WTC11 (cell line): ENCODE results near the gene ZNF488. TPM values are rescaled to one million over a fixed set of nuclear protein-coding genes. Genes with fewer than 3 reads are reported as not detected.

Source experiments
- ATAC-seq: fragments of 200-7000 bp; cut with Tn5 transposase; 2 replicates; pipeline ENCODE4 v1.10.0; 2021; ENCODE audit warnings: mild to moderate bottlenecking, moderate library complexity
- CTCF ChIA-PET: fragments of 300-600 bp; sonication (Branson Sonifier 250); formaldehyde crosslinking; loops from one replicate; lab custom pipeline; 2021; ENCODE audit warnings: antibody characterized with exemption; lab: Charles Lee
- POLR2A ChIA-PET: fragments of 350-600 bp; sonication (Branson Sonifier 250); formaldehyde crosslinking; loops from one replicate; lab custom pipeline; 2021; ENCODE audit warnings: antibody characterized with exemption; lab: Charles Lee
- DNase-seq: peaks from one replicate; pipeline ENCODE4 v3.0.0; 2021; ENCODE audit warnings: low spot score
- H3K27ac Mint-ChIP-seq: 2 replicates; pipeline ENCODE4 v1.8.0; 2021; ENCODE audit warnings: mixed read lengths
- H3K27me3 Mint-ChIP-seq: 2 replicates; pipeline ENCODE4 v1.8.0; 2021; ENCODE audit warnings: low read depth, mild to moderate bottlenecking, moderate library complexity, mixed read lengths
- H3K36me3 Mint-ChIP-seq: 2 replicates; pipeline ENCODE4 v1.8.0; 2021; ENCODE audit warnings: mixed read lengths
- H3K4me1 Mint-ChIP-seq: 2 replicates; pipeline ENCODE4 v1.8.0; 2022; ENCODE audit warnings: mixed read lengths
- H3K4me3 Mint-ChIP-seq: 2 replicates; pipeline ENCODE4 v1.8.0; 2021; ENCODE audit warnings: mild to moderate bottlenecking, moderate library complexity, mixed read lengths
- H3K9me3 Mint-ChIP-seq: 2 replicates; pipeline ENCODE4 v1.8.0; 2021; ENCODE audit warnings: mixed read lengths
- AR ChIP-seq: fragments of 250-450 bp; sonication (Bioruptor Pico); IDR thresholded peaks from 2 replicates; pipeline ENCODE4 v1.9.0; 2021; ENCODE audit warnings: mild to moderate bottlenecking
- ATF1 ChIP-seq: sonication (generic); formaldehyde crosslinking; IDR thresholded peaks from 2 replicates; pipeline ENCODE4 v1.8.1; 2023; ENCODE audit warnings: mild to moderate bottlenecking, moderate library complexity, missing genetic modification reagents
- ATF3 ChIP-seq: sonication (generic); formaldehyde crosslinking; conservative IDR thresholded peaks from 2 replicates; pipeline ENCODE4 v1.8.1; 2022; ENCODE audit warnings: mild to moderate bottlenecking, missing genetic modification reagents
- ETV6 ChIP-seq: sonication (generic); formaldehyde crosslinking; IDR thresholded peaks from 2 replicates; pipeline ENCODE4 v1.8.1; 2022; ENCODE audit warnings: mild to moderate bottlenecking, missing genetic modification reagents
- FOXK1 ChIP-seq: sonication (generic); formaldehyde crosslinking; IDR thresholded peaks from 2 replicates; pipeline ENCODE4 v1.8.0; 2022; ENCODE audit warnings: mild to moderate bottlenecking, moderate library complexity, missing genetic modification reagents
- GTF2I ChIP-seq: fragments of 250-450 bp; sonication (Bioruptor Pico); conservative IDR thresholded peaks from 2 replicates; pipeline ENCODE4 v1.4.0; 2021; ENCODE audit warnings: mild to moderate bottlenecking
- IRF1 ChIP-seq: sonication (generic); formaldehyde crosslinking; IDR thresholded peaks from 2 replicates; pipeline ENCODE4 v1.8.0; 2023; ENCODE audit warnings: missing genetic modification reagents
- MLX ChIP-seq: sonication (generic); formaldehyde crosslinking; IDR thresholded peaks from 2 replicates; pipeline ENCODE4 v1.8.1; 2023; ENCODE audit warnings: mild to moderate bottlenecking, missing genetic modification reagents, moderate library complexity
- MXD4 ChIP-seq: fragments of 250-450 bp; sonication (Bioruptor Pico); IDR thresholded peaks from 2 replicates; pipeline ENCODE4 v1.8.0; 2021; ENCODE audit warnings: mild to moderate bottlenecking, moderate library complexity, borderline replicate concordance
- NR2C2 ChIP-seq: sonication (generic); formaldehyde crosslinking; IDR thresholded peaks from 2 replicates; pipeline ENCODE4 v1.8.0; 2022; ENCODE audit warnings: mild to moderate bottlenecking, missing genetic modification reagents
- NR3C1 ChIP-seq: sonication (generic); formaldehyde crosslinking; conservative IDR thresholded peaks from 2 replicates; pipeline ENCODE4 v1.8.1; 2023; ENCODE audit warnings: low read depth, mild to moderate bottlenecking, missing genetic modification reagents
- RELA ChIP-seq: sonication (generic); formaldehyde crosslinking; IDR thresholded peaks from 2 replicates; pipeline ENCODE4 v1.8.1; 2022; ENCODE audit warnings: missing genetic modification reagents, mild to moderate bottlenecking, borderline replicate concordance
- STAT6 ChIP-seq: sonication (generic); formaldehyde crosslinking; conservative IDR thresholded peaks from 2 replicates; pipeline ENCODE4 v1.8.1; 2023; ENCODE audit warnings: mild to moderate bottlenecking, low read depth, missing genetic modification reagents, moderate library complexity
- USF1 ChIP-seq: sonication (generic); formaldehyde crosslinking; IDR thresholded peaks from 2 replicates; pipeline ENCODE4 v1.8.0; 2022; ENCODE audit warnings: mild to moderate bottlenecking, missing genetic modification reagents
- ZMAT4 ChIP-seq: fragments of 250-450 bp; sonication (Bioruptor Pico); IDR thresholded peaks from 2 replicates; pipeline ENCODE4 v1.9.0; 2021; ENCODE audit warnings: mild to moderate bottlenecking
- ZNF317 ChIP-seq: sonication (generic); formaldehyde crosslinking; IDR thresholded peaks from 2 replicates; pipeline ENCODE4 v1.8.1; 2023; ENCODE audit warnings: low read depth, mild to moderate bottlenecking, moderate library complexity, missing genetic modification reagents, borderline replicate concordance
- ZNF512 ChIP-seq: sonication (generic); formaldehyde crosslinking; IDR thresholded peaks from 2 replicates; pipeline ENCODE4 v1.8.1; 2022; ENCODE audit warnings: missing genetic modification reagents, borderline replicate concordance
- ZNF671 ChIP-seq: fragments of 250-450 bp; sonication (Bioruptor Pico); IDR thresholded peaks from 2 replicates; pipeline ENCODE4 v1.8.0; 2021; ENCODE audit warnings: mild to moderate bottlenecking
- total RNA-seq: library from RNA; stranded (reverse); gene quantifications from 3 replicates; pipeline ENCODE4 v1.2.3, GENCODE V29; 2021

Gene ZNF488
- total RNA-seq, 1 experiment from 2014 or later, result 8.7 TPM

- no peak overlapping the region for H3K27ac Mint-ChIP-seq
- POLR2A ChIA-PET, result no interaction called here
Observed at GRCh38 chr10:47349941-47350371, 34.1 kb downstream of the ZNF488 start.

GRCh38 chr10:47349516-47349915, 34.6 kb downstream of the ZNF488 start:
- Mint-ChIP-seq H3K36me3 (no peaks in the 10 kb centered on the region), H3K27ac (no peak overlapping the region), H3K4me1 (peaks cover 5% of the 10 kb centered on the region; the same call in 1 of the 2 replicates), H3K4me3 (no peak overlapping the region), H3K9me3 (no peaks in the 10 kb centered on the region), H3K27me3 (no peaks in the 10 kb centered on the region)
- TF ChIP-seq IRF1 (CRISPR knock-in tag) (no peak), ZNF671 (CRISPR knock-in tag) (no peak)
- no peak for DNase-seq
- CTCF ChIA-PET, result no interaction called here
- ATAC-seq, result no peak
- POLR2A ChIA-PET, result no interaction called here

More at GRCh38 chr10:47349941-47350371, 34.1 kb downstream of the ZNF488 start:
- ATAC-seq, result no peak
- Mint-ChIP-seq H3K9me3 (no peaks in the 10 kb centered on the region), H3K4me1 (peaks cover 5% of the 10 kb centered on the region; the same call in 1 of the 2 replicates), H3K4me3 (no peak overlapping the region), H3K36me3 (no peaks in the 10 kb centered on the region), H3K27me3 (no peaks in the 10 kb centered on the region)
- DNase-seq, result no peak
- CTCF ChIA-PET, result interaction anchor here (1.2 kb wide), 1 partner anchor 9 kb away, joined by 4 read pairs; no protein-coding TSS in a partner anchor
- TF ChIP-seq MLX (CRISPR knock-in tag), result no peak
- TF ChIP-seq ZNF317 (CRISPR knock-in tag), result no peak
- no peak for TF ChIP-seq ZNF512 (CRISPR knock-in tag)
- TF ChIP-seq ETV6 (CRISPR knock-in tag), result no peak
- TF ChIP-seq NR2C2 (CRISPR knock-in tag), result no peak
- no peak for TF ChIP-seq MXD4 (CRISPR knock-in tag)

- ChIA-PET CTCF (no interaction called here), POLR2A (no interaction called here)
- no peak overlapping the region for H3K27ac Mint-ChIP-seq
- peaks cover 5% of the 10 kb centered on the region; the same call in 1 of the 2 replicates for H3K4me1 Mint-ChIP-seq
- DNase-seq (no peak), ATAC-seq (no peak)
- H3K27me3 Mint-ChIP-seq, result no peaks in the 10 kb centered on the region
- no peaks in the 10 kb centered on the region for H3K9me3 Mint-ChIP-seq
- no peaks in the 10 kb centered on the region for H3K36me3 Mint-ChIP-seq
- no peak overlapping the region for H3K4me3 Mint-ChIP-seq
- TF ChIP-seq RELA, result no peak
- no peak for TF ChIP-seq AR (CRISPR knock-in tag)
- TF ChIP-seq GTF2I (CRISPR knock-in tag), result no peak
- TF ChIP-seq FOXK1 (CRISPR knock-in tag), result no peak
- TF ChIP-seq NR3C1 (CRISPR knock-in tag), result no peak
- no peak for TF ChIP-seq ATF3 (CRISPR knock-in tag)
- TF ChIP-seq ZMAT4 (CRISPR knock-in tag), result no peak
- TF ChIP-seq USF1 (CRISPR knock-in tag), result no peak
- no peak for TF ChIP-seq ATF1 (CRISPR knock-in tag)
- TF ChIP-seq STAT6 (CRISPR knock-in tag), result no peak
Observed at GRCh38 chr10:47348661-47349470, 35.2 kb downstream of the ZNF488 start.
